ENCODE measurements around the gene MAN2A1.

MAN2A1 gene

DNA sequence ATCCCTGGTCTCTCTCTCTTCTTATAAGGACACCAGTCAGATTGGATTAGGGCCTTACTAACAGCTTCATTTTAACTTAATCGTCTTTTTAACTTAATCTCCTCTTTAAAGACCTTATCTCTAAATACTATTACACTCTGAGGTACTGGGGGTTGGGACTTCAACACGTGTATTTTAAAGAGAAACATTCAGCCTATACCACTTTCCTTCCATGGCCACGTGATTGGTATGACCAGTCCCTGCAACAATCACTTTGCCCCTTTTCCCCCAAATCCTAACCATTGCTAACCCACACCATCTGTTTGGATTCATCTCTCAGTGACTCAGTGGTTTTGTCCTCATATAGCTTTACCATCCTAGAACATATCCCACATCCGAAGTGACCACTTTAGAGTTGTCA lies 3.8 kb upstream of the MAN2A1 start:
- no peak for DNase-seq

DNA sequence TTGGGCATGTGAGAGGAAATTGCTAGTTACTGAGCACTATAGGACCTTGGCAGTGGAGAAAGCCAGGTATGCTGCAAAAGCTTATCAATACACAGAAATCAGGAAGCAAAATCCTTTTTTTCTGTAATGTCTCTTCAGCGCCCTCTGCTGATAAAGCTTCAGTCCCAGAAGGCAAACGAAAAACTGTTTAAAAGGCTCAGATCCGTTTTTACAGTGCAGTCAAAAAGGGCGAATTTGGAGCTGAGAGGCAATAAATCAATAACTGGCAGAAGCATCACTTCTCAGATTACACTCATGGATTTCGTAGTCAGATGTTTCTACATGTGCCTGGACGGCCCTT lies 1.1 kb upstream of the MAN2A1 start:
- no peak for DNase-seq

DNA sequence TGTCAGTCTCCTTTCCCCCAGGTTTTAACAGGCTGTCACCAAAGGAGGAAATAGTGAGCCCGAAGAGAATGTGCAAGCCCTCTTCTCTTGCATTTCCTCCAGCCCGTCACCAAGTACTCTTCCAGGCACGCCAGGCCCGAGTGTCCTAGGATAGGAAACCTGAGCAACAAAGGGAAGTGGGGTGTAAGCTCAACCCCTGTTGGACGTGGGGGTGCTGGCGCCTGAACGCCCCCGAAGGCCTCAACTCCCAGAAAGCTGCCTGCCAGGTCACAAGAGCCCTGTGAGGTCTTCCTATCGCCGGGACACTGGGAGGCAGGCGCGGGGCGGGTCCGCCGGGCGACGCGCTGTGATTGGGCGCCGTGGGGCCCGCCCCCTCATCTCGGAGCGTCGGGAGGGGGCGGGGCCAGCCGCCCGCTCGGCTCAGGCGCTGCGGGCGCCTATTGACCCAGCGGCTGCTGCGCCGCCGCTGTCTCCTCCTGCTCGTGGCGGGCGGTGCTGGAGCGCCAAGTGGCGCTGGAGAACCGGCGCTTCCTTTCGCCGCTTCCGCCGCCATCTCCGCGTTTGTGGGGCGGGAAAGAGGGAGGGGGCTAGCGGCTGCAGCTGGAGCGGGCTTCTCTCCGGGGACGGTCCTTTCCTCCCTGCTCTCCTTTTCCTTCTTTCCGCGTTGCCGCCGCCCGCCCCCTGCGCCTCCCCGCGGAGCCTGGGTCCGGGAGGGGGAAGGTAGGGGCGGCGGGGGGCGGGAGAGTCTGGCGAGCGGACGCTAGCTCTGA lies 572 bp upstream of the MAN2A1 start:
- peak; percentile 59 for DNase-seq

DNA sequence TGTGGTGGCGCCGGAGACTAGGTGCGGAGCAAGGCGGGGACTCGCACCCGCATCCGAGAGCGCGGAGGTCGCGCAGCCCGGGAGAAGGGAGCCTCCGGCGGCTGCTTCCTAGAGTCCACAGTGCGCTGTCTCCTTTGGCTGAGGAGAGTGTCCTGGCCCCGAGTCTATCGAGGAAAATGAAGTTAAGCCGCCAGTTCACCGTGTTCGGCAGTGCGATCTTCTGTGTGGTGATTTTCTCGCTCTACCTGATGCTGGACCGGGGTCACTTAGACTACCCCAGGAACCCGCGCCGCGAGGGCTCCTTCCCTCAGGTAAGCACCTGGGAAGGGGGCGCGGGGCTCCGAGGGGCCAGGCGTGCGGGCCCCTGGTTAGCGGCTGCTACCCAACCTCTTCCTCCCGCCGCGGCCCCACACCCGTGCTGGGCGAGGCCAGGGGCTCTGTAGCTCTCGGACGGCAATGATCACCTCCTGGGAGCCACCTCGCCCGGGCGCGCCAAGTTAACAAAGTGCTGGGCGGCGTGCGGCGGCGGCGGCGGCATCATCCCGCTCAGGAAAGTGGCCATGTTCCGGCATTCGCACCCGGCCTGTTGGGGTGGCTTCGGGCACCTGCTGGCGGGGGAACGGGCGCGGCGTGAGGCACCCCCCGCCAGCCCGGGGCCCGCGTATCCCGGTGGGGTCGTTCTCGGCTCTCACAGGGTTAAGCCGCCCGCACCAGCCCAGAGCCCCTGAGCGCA lies 681 bp downstream of the MAN2A1 start:
- DNase-seq, result no peak

DNA sequence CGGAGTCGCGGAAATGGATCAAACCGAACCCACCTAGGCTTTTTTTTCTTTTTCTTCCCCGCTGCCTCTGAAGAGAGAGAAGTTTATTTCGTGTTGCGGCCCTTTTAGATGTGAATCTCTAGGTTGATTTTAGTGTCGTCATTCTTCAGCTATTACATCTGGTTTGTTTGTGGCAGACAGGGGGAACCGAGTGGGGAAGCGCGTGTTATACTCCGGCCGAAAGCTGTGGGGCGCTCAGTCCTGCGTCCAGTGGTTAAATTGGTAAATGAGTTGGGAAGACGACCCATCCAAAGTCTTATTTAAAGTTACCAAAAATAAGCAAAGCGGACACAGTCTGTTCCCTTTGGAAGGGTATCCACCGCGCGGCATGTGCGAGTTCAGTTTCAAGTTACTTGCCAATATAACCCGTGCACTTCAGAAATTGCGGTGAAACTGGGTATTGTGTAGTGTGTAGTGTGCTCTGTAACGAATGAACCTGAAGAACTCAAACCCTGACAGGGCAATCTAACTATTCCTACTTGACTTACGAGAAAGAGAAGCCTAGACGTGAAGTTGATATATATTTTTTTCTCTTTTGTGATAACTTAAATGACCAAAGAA lies 1.3 kb downstream of the MAN2A1 start:
- peak; percentile 7 for DNase-seq

DNA sequence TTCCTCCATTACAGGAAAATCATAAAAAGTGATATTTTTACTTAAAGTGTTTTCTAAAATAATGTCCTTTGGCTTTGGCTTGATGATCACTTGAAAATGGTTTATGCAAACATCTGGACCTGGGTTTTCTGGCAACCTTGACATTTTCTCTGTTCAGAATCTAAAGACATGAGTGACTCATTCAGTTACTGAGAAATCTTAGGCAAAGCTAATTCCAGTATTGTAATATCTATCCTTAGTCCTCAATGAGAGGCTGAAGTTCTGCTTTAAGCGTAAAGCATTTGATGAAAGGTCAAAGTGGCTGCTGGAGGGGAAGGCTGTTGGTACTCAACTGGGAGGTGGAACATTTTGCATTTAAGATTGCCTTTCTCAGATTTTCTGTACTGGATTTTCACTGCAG lies 2.3 kb downstream of the MAN2A1 start:
- DNase-seq, result no peak

DNA sequence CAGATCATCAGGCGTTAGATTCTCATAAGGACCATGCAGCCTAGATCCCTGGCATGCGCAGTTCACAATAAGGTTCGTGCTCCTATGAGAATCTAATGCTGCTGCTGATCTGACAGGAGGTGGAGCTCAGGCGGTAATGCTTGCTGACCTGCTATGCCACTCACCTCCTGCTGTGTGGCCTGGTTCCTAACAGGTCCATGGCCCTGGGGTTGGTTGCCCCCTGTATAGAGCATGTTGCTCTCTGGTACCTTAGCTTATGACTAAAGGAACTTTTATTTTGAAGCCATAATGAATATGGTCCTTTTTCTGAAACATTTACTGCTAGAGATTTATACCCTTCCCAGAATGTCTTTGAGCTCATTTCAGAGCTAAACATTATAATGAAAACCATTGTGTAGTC lies 3.1 kb downstream of the MAN2A1 start:
- DNase-seq, result no peak

DNA sequence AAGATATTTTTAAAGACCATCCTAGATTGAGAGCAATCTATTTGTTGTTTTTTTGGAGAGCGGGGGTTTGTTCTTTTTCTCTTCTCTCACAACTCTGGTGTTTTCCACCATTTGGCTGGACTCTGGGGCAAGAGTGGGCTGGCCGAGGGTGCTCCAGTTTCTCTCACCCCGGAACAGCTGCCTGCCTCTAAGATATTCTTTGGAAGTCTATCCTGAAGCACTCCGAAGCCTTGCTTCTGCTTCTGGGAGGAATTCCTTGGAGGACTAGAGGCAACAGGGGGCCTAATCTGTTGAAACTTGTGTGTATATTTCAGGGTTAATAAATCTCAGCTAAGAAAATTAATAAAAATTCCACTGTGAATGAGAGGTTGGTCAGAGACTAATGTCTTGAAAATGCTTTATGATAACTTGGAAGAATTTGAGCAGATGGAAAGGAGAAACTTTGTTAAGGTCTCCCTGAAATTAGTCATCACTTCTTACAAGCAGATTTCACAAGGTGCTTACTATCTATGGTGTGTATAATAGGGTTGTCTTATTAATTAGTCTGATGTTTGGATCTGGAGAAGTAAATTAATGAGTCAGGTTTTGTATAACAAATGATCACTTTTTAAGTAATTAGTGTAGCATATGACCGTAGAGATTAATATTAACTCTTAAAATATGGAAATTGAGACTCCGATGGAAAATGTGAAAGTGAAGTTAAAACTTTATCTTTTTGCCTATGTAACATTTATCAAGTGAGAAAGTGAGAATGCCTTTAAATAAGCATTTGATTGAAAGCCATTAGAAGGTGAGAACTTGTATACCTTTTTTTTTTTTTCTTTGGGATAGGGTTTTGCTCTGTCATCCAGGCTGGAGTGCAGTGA lies 4.0 kb downstream of the MAN2A1 start:
- no peak for DNase-seq

DNA sequence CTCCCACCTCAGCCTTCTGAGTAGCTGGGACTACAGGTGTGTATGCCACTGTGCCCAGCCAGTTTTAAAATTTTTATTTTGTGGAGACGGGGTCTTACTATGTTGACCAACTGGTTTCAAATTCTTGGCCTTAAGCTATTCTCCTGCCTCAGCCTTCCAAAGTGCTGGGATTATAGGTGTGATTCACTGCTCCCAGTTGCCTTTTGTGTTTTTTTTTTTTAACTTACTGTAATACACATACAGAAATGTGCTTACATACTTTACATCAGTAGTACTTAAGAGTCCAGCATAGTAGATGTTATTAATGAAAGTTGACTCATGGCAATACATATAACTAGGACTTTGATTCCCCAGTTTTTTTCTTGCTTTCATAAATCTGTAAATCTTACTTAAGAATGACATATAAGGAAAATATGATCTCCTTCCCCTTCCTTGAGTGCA lies 4.7 kb downstream of the MAN2A1 start:
- no peak for DNase-seq

DNA sequence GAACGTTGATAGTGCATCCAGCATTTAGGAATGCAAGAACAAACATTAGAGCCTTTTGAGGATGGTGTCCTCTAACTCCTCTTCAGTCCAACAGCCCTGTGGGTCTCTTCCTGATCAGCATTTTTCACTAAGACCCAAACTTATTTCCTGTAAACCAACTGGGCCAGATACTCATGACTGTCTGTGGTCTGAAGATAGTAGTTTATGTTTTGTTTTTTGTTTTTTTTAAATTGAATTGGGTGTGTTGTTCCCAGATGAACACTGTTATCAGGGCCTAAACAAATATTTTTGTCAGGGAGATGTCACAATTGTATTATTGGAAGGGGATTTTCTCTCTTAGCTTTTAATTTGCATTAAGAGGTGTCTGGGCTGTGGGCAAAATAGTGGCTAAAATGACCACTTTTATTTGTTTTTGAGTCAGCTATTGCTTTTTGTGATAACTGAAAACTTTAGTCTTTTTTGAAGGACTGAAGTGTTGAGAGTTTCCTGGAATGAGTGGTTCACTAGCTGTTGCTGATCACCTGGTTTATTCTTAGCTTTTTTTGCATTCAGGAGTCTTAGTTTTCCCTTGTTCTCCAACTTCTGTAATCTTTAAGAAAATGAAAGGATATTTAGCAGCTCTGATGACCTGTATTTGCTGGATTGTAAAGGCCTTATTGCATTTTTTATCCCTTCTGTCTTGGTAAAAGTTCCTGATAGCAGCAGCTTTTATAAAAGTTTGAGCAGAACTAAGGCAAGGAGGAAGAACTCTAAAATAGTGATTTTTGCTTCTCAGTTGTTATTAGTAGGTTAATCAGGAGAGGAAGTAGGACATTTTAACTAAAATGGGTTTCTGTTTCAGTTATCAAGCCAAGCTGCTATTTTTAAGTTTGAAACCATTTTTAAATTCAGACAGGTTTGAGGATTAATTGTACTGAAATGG lies 5.5 kb downstream of the MAN2A1 start:
- no peak for DNase-seq

DNA sequence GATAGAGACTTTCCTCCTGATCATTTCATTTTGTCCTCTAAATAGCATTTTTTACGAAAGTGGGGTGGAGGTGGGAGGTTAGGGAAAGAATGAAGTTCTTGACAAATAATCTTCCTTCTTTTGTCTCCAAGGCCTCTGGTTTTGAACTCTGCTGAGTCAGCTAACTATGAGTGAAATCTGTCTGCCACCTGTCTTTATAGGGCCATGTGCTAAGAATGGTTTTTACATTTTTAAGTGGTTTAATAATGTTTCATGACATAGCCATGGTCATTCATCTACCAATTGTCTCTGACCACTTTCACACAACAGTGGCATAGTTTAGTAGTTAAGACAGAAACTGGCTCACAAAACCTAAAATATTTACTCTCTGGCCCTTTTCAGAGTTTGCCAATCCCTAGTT lies 7.6 kb downstream of the MAN2A1 start:
- DNase-seq, result no peak

DNA sequence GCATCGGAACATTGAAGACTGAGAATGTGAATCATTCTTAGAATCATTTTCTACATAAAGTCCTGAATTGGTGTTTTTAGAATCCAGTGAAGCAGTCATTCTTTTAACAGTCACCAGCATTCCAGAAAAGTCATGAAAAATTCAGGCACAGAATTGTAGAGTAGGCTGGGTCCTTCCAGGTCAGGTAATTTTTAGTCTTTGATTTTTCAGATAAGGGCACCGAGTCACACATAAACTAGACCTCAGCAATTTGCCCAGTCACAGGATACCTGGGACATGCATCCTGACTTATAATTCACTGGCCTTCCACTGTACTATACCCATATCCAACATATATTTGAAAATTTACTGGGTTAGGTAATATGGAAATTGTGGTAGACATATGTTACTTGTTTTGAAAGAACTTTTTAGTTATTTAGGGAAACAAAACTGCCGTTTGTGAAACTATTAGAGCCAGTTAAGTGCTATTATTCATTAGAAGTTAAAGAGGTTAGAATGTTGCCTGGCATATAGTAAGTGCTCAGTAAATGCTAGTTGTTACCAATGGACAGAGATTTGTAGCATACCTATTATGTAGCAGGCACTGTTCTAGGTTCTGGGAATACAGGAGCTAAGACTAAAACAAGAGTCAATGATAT lies 10.9 kb downstream of the MAN2A1 start:
- DNase-seq, result no peak

DNA sequence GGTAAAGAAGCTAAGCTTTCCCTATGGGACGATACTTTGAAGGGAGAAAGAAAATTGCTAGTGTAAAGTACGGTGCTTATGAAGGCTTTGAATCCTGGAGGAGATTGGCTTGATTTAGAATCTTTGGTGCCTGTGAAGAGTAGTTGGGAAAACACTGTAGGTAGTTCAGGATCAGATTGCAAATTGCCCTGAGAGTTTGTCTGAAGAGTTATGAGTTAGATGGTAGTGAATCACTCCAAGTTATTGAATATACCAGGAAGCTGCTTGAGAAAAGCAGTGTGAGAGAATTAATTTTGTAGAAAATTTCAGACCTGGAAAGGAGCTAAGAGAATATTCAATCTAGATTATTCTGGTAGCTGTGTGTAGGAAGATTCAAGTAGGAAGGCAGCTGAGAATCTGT lies 11.5 kb downstream of the MAN2A1 start:
- DNase-seq, result no peak

DNA sequence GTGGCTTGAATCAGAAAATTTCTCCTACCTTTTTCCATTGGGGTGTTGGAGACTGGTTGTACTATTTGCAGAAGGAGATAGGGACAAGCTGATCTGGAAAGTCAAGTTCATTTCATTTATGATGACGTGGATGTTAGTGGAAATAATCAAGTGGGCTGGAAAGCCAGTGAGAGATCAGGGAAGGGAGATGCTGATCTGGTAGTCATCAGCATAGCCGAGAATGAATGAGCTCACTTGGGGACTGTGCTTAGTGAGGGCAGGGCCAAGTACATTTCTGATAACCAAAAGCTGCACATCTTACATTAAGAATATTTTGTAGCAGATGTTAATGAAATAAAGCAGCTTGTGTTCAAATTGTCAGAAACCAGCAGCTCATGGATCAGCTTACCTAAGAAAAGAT lies 12.1 kb downstream of the MAN2A1 start:
- no peak for DNase-seq

DNA sequence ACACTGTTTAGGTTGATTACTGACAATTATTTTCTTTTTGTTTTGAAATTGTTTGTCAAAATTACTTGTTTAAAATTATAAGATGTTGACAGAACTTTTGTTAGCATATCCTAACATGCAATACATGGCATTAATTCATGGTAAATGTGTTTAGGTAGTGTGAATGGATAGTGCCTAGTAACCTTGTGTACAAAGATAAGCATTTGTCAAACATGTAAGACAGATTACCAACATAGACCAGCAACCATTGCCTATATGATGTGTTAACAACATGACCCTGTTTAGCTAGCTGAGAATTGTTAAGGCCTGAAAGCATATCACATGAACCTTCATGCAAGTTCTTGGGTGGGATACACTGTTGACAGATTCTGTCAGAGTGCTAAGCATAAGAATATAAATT lies 13.4 kb downstream of the MAN2A1 start:
- DNase-seq, result no peak

DNA sequence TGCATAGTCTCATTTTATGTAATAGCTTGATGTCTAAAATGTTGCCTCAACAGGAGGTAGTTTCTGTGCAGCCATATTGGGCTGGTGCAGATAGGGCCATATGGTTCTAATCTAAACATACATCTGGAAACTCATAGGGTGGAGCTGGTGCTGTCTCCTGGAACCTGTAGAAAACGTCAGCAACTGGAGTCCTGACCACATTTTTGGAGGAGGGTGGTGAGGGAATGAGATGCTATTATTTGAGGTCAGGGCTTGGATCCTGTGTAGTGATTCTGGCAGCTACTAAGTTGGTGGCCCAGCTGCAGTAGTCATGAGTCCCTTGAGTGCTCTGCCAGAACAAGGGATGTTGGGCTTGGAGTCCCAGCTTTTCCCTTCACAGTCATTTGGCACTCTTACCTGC lies 14.1 kb downstream of the MAN2A1 start:
- DNase-seq, result no peak

DNA sequence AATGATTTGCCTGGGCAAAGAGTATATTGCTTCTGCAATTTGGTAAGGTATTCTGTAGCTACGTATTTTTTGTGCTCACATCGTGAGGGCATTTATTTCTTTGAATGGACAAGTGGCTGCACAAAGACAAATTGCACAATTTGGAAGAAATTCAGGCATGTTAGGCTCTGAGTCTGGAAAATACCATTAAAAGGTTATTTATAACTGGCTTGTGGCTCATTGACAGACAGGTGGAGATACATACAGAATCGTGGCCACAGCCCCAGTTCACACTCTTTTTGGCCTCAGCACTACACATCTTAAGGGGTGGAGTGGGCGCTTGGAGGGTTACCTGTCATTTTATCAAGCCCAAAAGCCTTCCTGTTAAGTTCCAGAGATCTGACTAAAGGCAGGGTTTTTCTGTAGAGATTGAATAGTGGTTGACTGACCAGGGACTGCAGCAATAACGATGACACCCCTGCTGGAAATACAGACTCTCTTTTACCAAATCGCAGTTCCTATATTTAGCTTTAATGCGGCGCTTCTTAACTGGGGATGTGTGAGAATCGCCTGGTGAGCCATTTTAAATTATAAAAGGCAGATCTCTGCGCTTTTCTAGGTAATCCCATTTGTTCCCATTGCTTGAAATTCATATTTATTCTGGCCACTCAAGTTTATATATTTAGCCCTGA lies 14.7 kb downstream of the MAN2A1 start:
- no peak for DNase-seq

DNA sequence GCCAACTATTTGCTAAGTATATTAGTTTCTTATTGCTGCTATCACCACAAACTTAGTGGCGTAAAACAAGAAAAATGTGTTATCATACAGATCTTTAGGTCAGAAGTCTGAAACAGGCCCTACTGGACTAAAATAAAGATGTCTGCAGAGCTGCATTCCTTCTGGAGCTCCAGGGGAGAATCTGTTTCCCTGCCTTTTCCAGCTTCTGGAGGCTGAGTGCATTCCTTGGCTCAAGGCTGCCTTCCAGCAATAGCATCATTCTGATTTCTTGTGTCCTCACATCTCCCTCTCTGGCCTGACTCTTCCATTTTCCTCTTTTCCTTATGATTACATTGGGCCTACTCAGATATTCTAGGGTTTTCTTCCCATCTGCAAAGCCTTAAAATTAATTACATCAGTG lies 15.9 kb downstream of the MAN2A1 start:
- DNase-seq, result no peak

DNA sequence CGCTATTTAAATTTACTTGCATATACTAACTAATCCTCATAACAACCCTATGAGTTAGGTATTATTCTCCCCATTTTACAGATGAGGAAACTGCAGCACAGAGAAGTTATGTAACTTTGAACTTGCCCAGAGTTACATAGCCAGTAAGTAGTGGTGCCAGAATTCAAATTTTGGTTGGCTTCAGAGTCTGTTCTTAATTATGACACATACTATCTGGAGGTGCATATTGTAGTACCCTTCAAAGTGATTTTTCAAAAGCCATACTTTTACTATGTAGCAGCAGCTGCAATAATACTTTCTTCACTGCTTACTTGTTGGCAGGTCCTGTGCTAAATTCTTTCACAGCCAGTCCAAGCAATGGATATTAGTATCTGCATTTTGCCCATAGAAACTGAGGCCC lies 16.4 kb downstream of the MAN2A1 start:
- DNase-seq, result no peak

DNA sequence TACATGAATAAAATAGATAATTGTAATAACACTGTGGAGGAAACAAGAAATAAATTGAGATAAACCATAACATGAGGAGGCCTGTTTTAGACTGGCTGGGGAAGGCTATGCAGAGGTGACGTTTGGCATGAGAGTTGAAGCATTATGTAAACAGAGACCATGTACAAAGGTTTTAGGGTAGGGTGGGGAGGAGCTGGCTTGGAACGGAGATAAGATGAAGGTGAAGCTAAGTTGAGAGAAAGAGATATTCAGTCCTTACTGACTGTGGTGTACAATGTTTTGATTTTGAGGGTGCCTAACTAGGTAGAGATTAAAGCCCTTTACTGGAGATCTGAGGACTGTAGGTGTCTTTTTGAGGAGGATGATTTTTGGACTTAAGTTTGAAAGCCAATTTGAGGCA lies 17.8 kb downstream of the MAN2A1 start:
- DNase-seq, result no peak

DNA sequence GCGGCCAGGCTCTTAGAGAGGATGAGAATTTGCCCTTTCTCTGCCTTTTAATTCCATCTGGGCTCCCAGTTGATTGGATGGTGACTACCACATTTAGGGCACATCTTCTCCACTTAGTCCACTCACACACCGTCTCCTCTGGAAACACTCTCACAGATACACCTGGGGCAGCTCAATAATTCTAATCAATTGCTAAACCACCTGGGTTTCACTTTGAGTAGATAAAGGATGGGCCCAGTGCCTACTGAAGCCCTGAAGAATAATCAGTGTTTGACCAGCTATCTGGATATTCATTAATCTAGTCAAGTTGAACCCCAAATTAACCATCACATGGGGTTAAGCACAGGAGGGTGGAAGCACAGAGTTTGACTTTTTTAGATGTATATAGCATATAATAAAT lies 19.1 kb downstream of the MAN2A1 start:
- DNase-seq, result no peak
